Glutamatergic neuron (in vitro differentiated cells): ENCODE data around the gene TRIM25. TPM values are rescaled to one million over a fixed set of nuclear protein-coding genes. Genes with fewer than 3 reads are reported as not detected.

Experiments
- DNase-seq: peaks from one replicate; pipeline ENCODE4 v3.0.0; 2022
- H3K27ac Mint-ChIP-seq: one replicate; pipeline ENCODE4 v1.8.0; 2020; ENCODE audit warnings: mild to moderate bottlenecking, mixed read lengths, inconsistent platforms; ENCODE audit not compliant: unreplicated experiment
- H3K27me3 Mint-ChIP-seq: one replicate; pipeline ENCODE4 v1.8.0; 2020; ENCODE audit warnings: mild to moderate bottlenecking, moderate library complexity, mixed read lengths, inconsistent platforms; ENCODE audit not compliant: unreplicated experiment
- H3K36me3 Mint-ChIP-seq: one replicate; pipeline ENCODE4 v1.8.0; 2020; ENCODE audit warnings: mild to moderate bottlenecking, mixed read lengths, inconsistent platforms; ENCODE audit not compliant: unreplicated experiment
- H3K4me1 Mint-ChIP-seq: one replicate; pipeline ENCODE4 v1.8.0; 2020; ENCODE audit warnings: mild to moderate bottlenecking, low read depth, mixed read lengths, inconsistent platforms; ENCODE audit not compliant: unreplicated experiment
- H3K4me3 Mint-ChIP-seq: one replicate; pipeline ENCODE4 v1.8.0; 2020; ENCODE audit warnings: mild to moderate bottlenecking, mixed read lengths, inconsistent platforms; ENCODE audit not compliant: unreplicated experiment
- H3K9me3 Mint-ChIP-seq: one replicate; pipeline ENCODE4 v1.8.0; 2020; ENCODE audit warnings: mild to moderate bottlenecking, moderate library complexity, mixed read lengths, inconsistent platforms; ENCODE audit not compliant: unreplicated experiment
- long read RNA-seq: library from polyadenylated mRNA; unstranded; transcript quantifications from one replicate; pipeline ENCODE4 v2.0.0, GENCODE V29; 2020; ENCODE audit not compliant: unreplicated experiment
- total RNA-seq: library from RNA; stranded (reverse); fragmentation: NEBNext Ultra II Directional; extraction: Animal tissue kit (Norgen Biotek cat#: 25700); gene quantifications from one replicate; pipeline ENCODE4 v1.2.1, GENCODE V29; 2021; ENCODE audit not compliant: unreplicated experiment
- TF ChIP-seq, protein P1 (sequence below): fragments of 200-600 bp; sonication (generic); IDR thresholded peaks from one replicate; pipeline ENCODE4 v1.5.0; 2021; ENCODE audit not compliant: partially characterized antibody, unreplicated experiment

TRIM25 gene, protein sequence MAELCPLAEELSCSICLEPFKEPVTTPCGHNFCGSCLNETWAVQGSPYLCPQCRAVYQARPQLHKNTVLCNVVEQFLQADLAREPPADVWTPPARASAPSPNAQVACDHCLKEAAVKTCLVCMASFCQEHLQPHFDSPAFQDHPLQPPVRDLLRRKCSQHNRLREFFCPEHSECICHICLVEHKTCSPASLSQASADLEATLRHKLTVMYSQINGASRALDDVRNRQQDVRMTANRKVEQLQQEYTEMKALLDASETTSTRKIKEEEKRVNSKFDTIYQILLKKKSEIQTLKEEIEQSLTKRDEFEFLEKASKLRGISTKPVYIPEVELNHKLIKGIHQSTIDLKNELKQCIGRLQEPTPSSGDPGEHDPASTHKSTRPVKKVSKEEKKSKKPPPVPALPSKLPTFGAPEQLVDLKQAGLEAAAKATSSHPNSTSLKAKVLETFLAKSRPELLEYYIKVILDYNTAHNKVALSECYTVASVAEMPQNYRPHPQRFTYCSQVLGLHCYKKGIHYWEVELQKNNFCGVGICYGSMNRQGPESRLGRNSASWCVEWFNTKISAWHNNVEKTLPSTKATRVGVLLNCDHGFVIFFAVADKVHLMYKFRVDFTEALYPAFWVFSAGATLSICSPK
- total RNA-seq, result 1.9 TPM
- long read RNA-seq, result 0 reads

DNA sequence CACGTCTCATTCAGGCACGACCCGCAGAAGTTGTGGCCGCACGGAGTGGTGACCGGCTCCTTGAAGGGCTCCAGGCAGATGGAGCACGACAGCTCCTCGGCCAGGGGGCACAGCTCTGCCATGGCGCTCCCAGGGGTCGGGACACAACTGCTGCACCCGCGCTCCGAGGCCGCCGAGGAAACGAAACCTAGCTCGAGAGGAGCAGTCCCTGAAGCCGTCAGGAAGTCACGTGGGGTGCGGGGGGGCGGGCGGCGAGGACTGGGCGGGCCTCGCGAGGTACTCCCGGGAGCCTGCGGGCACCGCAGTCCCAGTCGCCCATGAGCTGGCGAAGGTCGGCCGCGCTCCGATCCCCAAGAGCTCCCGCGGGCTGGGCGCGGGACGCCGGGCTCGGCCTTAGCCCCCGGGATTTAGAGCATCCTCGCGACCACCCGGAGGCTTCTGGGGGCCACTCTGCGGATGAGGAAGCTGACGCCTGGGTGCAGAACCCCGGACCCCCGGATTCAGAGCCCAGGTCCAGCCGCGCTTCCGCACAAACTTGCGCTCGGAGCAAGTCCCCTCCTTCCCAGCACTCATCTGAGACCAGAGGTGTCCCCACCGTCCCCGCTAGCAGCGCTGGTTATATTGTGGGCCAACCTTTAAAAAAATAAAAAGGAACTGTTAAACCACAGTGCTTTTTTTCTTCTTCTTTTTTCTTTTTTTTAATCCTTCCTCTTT lies at the start of gene TRIM25:
TSS of gene TRIM25 (minus strand) at position 183 of the 714 bp plus-strand sequence. CDS start at position 122, 61 bp downstream.
- Mint-ChIP-seq H3K4me1 (peaks cover 3% of the 10 kb centered on the region), H3K27me3 (peaks cover 11% of the 10 kb centered on the region), H3K4me3 (peak within 1 kb of the TSS; percentile 88), H3K36me3 (no peaks in the 10 kb centered on the region), H3K9me3 (peaks cover 2% of the 10 kb centered on the region), H3K27ac (no peak within 1 kb of the TSS)
- peak; percentile 71 for DNase-seq
- TF ChIP-seq, protein P1, sequence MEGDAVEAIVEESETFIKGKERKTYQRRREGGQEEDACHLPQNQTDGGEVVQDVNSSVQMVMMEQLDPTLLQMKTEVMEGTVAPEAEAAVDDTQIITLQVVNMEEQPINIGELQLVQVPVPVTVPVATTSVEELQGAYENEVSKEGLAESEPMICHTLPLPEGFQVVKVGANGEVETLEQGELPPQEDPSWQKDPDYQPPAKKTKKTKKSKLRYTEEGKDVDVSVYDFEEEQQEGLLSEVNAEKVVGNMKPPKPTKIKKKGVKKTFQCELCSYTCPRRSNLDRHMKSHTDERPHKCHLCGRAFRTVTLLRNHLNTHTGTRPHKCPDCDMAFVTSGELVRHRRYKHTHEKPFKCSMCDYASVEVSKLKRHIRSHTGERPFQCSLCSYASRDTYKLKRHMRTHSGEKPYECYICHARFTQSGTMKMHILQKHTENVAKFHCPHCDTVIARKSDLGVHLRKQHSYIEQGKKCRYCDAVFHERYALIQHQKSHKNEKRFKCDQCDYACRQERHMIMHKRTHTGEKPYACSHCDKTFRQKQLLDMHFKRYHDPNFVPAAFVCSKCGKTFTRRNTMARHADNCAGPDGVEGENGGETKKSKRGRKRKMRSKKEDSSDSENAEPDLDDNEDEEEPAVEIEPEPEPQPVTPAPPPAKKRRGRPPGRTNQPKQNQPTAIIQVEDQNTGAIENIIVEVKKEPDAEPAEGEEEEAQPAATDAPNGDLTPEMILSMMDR, result no peak

DNA sequence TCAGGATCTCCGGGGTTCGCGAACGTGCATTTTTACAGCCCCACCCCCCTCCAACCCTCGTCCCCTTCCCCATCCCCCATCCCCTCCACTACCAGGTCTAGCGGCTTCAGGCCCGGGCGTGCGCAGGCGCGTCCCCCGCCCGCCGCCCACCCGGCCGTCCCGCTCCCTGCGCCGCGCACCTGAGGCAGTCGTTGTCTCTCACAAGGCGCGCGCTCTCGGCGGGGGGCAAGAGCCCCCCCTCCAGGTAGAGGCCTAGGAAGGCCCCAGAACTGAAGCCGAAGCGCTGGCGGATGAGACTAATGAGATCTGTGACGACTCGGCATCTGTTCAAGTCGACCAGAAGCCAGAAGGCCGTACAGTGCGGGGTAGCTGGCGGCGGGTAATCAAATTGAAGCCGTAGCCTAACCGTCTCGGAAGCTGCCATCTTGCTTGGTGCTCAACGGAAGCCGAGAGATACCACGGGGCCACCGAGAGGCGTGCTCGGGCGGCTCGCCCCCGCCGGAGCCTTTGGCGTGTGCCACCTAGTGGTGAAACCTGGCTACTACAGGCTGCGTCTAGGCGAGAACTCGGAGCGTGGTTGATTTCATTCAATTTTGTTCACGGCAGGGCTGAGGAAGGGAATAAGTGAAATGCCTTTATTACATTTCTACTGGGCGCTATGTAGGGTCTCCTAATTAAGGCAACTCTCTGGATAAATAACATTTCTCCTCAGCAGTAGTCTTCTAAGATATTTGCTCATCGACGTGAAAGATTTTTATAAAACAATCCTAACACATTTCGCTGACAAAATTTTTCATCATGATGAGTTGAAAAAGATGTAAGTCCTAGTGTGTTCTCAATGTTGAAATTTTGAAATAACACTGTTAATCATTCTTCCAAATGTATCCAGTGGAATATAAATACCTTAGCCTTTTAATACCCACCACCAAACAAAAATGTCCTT lies 47.0 kb upstream of the TRIM25 start, which contains the start of gene COIL:
TSS of gene COIL (minus strand) at position 455 of the 943 bp plus-strand sequence. CDS start at position 424, 31 bp downstream.
- Mint-ChIP-seq H3K9me3 (peaks cover 2% of the 10 kb centered on the region), H3K4me1 (peaks cover 4% of the 10 kb centered on the region), H3K27ac (peak within 1 kb of the TSS; percentile 90), H3K36me3 (no peaks in the 10 kb centered on the region), H3K4me3 (peak within 1 kb of the TSS; percentile 80), H3K27me3 (peaks cover 2% of the 10 kb centered on the region)
- DNase-seq, result peak; percentile 95
- TF ChIP-seq, protein P1, result peak; percentile 100

DNA sequence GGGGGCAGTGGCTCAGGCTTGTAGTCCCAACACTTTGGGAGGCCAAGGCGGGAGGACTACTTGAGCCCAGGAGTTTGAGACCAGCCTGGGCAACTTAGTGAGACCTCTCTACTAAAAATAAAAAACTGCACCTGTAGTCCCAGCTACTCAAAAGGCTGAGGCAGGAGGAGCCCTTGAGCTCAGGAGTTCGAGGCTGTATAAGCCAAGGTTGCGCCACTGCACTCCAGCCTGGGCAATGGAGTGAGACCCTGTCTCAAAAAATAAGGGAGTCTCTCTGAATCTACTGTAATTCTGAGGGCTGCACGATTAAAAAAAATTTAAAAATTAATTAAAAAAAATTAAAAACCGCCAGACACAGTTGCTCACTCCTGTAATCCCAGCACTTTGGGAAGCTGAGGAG lies 43.1 kb upstream of the TRIM25 start:
- H3K4me1 Mint-ChIP-seq, result peaks cover 4% of the 10 kb centered on the region
- no peak overlapping the region for H3K4me3 Mint-ChIP-seq
- H3K27me3 Mint-ChIP-seq, result peaks cover 2% of the 10 kb centered on the region
- no peak for DNase-seq
- TF ChIP-seq, protein P1, result no peak
- H3K36me3 Mint-ChIP-seq, result no peaks in the 10 kb centered on the region
- no peak overlapping the region for H3K27ac Mint-ChIP-seq
- H3K9me3 Mint-ChIP-seq, result peaks cover 2% of the 10 kb centered on the region

DNA sequence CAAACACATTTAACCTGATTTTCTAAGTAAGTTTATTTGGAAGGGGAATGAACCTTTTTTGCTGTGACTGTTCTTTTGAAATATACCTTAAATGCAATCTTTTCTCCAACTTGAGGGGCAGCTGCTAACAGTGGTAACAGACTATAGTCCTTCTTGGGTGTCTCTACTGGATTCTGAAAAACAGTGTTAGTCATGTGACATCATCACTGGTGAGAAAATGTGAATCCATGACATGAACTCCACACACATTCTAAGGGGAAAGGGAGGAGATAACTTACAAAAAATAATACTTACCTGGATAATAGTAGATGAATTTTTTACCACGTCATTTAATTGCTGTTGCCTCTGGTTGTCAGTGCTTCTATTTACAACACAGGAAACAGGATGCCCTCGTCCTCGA lies 35.7 kb upstream of the TRIM25 start:
- Mint-ChIP-seq H3K9me3 (no peaks in the 10 kb centered on the region), H3K4me1 (no peaks in the 10 kb centered on the region), H3K4me3 (no peak overlapping the region), H3K27ac (no peak overlapping the region), H3K36me3 (no peaks in the 10 kb centered on the region), H3K27me3 (no peaks in the 10 kb centered on the region)
- TF ChIP-seq, protein P1, result no peak
- DNase-seq, result no peak
